GM12878 (cell line): Measurements from ENCODE around the gene FBXL19. TPM values are rescaled to one million over a fixed set of nuclear protein-coding genes. Genes with fewer than 3 reads are reported as not detected.

Experiments
- ATAC-seq: fragments of 200-7000 bp; cut with Tn5 transposase; 3 replicates; pipeline ENCODE4 v1.9.1; 2020; ENCODE audit warnings: mild to moderate bottlenecking, moderate library complexity
- BruUV-seq: library from RNA; stranded (reverse); fragments of 400-500 nt; replicated peaks from 2 replicates; lab custom pipeline; 2021; lab: Mats Ljungman, UMichigan
- CTCF ChIA-PET: fragments of 300-600 bp; sonication (Branson Sonifier 250); formaldehyde crosslinking; extraction: SDS; loops from one replicate; lab custom pipeline; 2021; ENCODE audit warnings: inconsistent platforms; lab: Yijun Ruan, JAX
- POLR2A ChIA-PET: fragments of 350-600 bp; formaldehyde crosslinking; extraction: SDS; loops from one replicate; lab custom pipeline; 2021; ENCODE audit warnings: inconsistent platforms; lab: Charles Lee
- RAD21 ChIA-PET: fragments of 300-600 bp; sonication (Branson Sonifier 250); formaldehyde crosslinking; loops from one replicate; lab custom pipeline; 2023; ENCODE audit warnings: antibody characterized with exemption; ENCODE audit not compliant: unreplicated experiment; lab: Charles Lee
- SMC1A ChIA-PET: fragments of 300-600 bp; sonication (Branson Sonifier 250); formaldehyde crosslinking; loops from one replicate; lab custom pipeline; 2023; ENCODE audit not compliant: unreplicated experiment, uncharacterized antibody; lab: Charles Lee
- DNase-seq: peaks from one replicate; pipeline ENCODE4 v3.0.0-alpha.2; 2011; ENCODE audit warnings: low read depth, low spot score
- FAIRE-seq: peaks from 3 replicates; lab custom pipeline; 2011; peaks lifted over from hg19 to GRCh38; lab: Jason Lieb, UNC
- H2AFZ ChIP-seq: 2 replicates; pipeline ENCODE4 v1.6.0; 2011; ENCODE audit warnings: low read depth, low read length, control low read depth; ENCODE audit not compliant: control insufficient read depth
- H3K27ac ChIP-seq: 2 replicates; pipeline ENCODE4 v1.5.1; 2011; ENCODE audit warnings: control low read depth; ENCODE audit not compliant: control insufficient read depth, insufficient read depth
- H3K27me3 ChIP-seq, 2 experiments: replicated peaks in 1 of 2; 2 replicates each; pipeline versions ENCODE4 v1.6.0 to v1.6.1; 2011; ENCODE audit warnings: low read length in 1 of 2; ENCODE audit not compliant: control insufficient read depth in 2 of 2, insufficient read depth in 2 of 2
- H3K36me3 ChIP-seq, 2 experiments: 2 replicates each; pipeline ENCODE4 v1.5.1; 2011; ENCODE audit warnings: low read length in 1 of 2; ENCODE audit not compliant: control insufficient read depth in 2 of 2, insufficient read depth in 2 of 2
- H3K4me1 ChIP-seq: 2 replicates; pipeline ENCODE4 v1.6.1; 2011; ENCODE audit warnings: mild to moderate bottlenecking, low read length, moderate library complexity, mixed read lengths; ENCODE audit not compliant: control insufficient read depth, insufficient read depth
- H3K4me2 ChIP-seq: 2 replicates; pipeline ENCODE4 v1.6.0; 2011; ENCODE audit warnings: control low read depth; ENCODE audit not compliant: control insufficient read depth, insufficient read depth
- H3K4me3 ChIP-seq: fragments of 200-600 bp; sonication (generic); 2 replicates; pipeline ENCODE4 v1.5.1; 2016
- H3K79me2 ChIP-seq: 2 replicates; pipeline ENCODE4 v1.6.0; 2011; ENCODE audit warnings: low read length; ENCODE audit not compliant: control insufficient read depth, insufficient read depth
- H3K9ac ChIP-seq: 2 replicates; pipeline ENCODE4 v1.8.0; 2011; ENCODE audit warnings: low read length, control low read depth, mixed read lengths; ENCODE audit not compliant: control insufficient read depth, insufficient read depth
- H3K9me3 ChIP-seq: replicated peaks from 3 replicates; pipeline ENCODE4 v1.5.1; 2011; ENCODE audit warnings: mild to moderate bottlenecking, low read length; ENCODE audit not compliant: control insufficient read depth, insufficient read depth
- H4K20me1 ChIP-seq: 2 replicates; pipeline ENCODE4 v1.6.0; 2011; ENCODE audit not compliant: control insufficient read depth, insufficient read depth
- HCFC1 ChIP-seq: fragments of 150-350 bp; IDR thresholded peaks from 2 replicates; pipeline ENCODE4 v1.6.1; 2014; ENCODE audit warnings: low read length
- IKZF2 ChIP-seq, 2 experiments: fragments of 450-650 bp; IDR thresholded peaks; 2 replicates each; pipeline ENCODE4 v1.6.1; 2017; ENCODE audit warnings: mild to moderate bottlenecking in 2 of 2, moderate library complexity in 2 of 2
- ZBTB11 ChIP-seq: fragments of 450-650 bp; formaldehyde crosslinking; IDR thresholded peaks from 2 replicates; pipeline ENCODE4 v1.5.0; 2022; ENCODE audit warnings: mild to moderate bottlenecking, missing genetic modification characterization
- WGBS: methylation state at CpG from one replicate; pipeline ENCODE4 v1.1.6; 2016; ENCODE audit warnings: low lambda C conversion rate; ENCODE audit not compliant: insufficient replicate concordance, insufficient coverage; ENCODE audit errors: missing lambda C conversion rate; 5-methylcytosine and 5-hydroxymethylcytosine counted together
- in situ Hi-C: fragments of 300-500 bp; cut with MboI; formaldehyde crosslinking; loops from 9 replicates; pipeline ENCODE4 v1.14.3; 2018; ENCODE audit warnings: mixed read lengths
- intact Hi-C: fragments of 100-400 bp; cut with micrococcal nuclease; formaldehyde crosslinking; loops from one replicate; pipeline ENCODE4 v1.14.2; 2022; ENCODE audit not compliant: unreplicated experiment
- polyA plus RNA-seq, 11 experiments: library from polyadenylated mRNA; depleted of rRNA in 4 of 11; unstranded in 6 of 11; stranded (reverse) in 5 of 11; fragments of >200 nt; fragmentation: Nextera tagmentation in 4 of 11; fragmentation: Illumina TruSeq in 1 of 11; extraction: Ambion mirVana in 4 of 11; extraction: Trizol in 1 of 11; gene quantifications; 1 replicate in 1 of 11; 2 replicates in 10 of 11; pipeline versions ENCODE4 v1.2.1 to v1.2.3, GENCODE V29; 2011 to 2016; ENCODE audit warnings: inconsistent platforms in 2 of 11, missing spikeins in 2 of 11, low read depth in 1 of 11
- total RNA-seq, 4 experiments: library from RNA; depleted of rRNA in 3 of 4; stranded (reverse); fragments of >200 nt in 3 of 4; fragmentation: Illumina TruSeq in 1 of 4; extraction: Trizol in 1 of 4; gene quantifications; 2 replicates each; pipeline versions ENCODE4 v1.2.1 to v1.2.3, GENCODE V29; 2013 to 2021
- TF ChIP-seq, protein P1 (sequence below): fragments of 150-350 bp; IDR thresholded peaks from 2 replicates; pipeline ENCODE4 v1.6.1; 2016; ENCODE audit warnings: low read depth, low read length

FBXL19 gene
- total and polyA plus RNA-seq, 10 of the 15 experiments (the other 5 are each of a cell fraction or from before 2014, with no cell fraction given), result 0.02 to 32.1 (median 6.8) TPM; not detected in 1

DNA sequence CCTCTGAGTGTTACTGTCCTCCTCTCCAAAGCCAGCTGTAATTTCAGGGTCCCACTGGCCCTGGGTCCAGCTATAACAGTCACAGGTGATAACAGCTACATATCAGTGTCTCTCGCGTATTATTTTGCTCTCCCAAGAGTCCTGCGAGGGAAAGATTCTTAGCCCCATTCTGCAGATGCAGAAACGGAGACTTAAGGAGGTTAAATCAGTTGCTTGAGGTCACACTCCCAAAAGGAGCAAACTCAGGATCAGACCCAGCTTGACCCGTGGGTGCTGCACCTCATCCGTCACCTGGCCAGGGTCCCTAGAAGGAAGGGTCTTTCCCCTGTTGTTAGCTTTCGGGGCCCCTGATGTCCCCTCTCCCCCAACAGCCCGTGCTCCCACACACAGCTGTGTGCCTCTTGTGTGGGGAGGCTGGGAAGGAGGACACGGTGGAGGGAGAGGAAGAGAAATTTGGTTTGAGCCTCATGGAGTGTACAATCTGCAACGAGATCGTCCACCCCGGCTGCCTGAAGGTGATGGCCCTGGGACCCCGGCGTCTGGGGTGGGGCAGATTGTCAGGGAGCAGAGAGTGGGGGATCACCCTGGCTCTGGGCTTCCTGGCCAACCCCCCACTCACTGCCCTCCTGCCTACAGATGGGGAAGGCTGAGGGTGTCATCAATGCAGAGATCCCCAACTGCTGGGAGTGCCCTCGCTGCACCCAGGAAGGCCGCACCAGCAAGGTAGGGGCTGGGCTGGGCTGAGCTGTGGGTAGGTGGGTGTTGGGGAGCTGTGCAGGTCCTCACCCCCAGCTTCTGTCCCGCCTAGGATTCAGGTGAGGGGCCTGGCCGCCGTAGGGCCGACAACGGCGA, 3.8 kb downstream of the FBXL19 start:
- no peaks in the 10 kb centered on the region for H4K20me1 ChIP-seq
- TF ChIP-seq HCFC1 (no peak), ZBTB11 (no peak), IKZF2 (IDR thresholded peaks at IDR 0.05) (no peak)
- TF ChIP-seq, protein P1, sequence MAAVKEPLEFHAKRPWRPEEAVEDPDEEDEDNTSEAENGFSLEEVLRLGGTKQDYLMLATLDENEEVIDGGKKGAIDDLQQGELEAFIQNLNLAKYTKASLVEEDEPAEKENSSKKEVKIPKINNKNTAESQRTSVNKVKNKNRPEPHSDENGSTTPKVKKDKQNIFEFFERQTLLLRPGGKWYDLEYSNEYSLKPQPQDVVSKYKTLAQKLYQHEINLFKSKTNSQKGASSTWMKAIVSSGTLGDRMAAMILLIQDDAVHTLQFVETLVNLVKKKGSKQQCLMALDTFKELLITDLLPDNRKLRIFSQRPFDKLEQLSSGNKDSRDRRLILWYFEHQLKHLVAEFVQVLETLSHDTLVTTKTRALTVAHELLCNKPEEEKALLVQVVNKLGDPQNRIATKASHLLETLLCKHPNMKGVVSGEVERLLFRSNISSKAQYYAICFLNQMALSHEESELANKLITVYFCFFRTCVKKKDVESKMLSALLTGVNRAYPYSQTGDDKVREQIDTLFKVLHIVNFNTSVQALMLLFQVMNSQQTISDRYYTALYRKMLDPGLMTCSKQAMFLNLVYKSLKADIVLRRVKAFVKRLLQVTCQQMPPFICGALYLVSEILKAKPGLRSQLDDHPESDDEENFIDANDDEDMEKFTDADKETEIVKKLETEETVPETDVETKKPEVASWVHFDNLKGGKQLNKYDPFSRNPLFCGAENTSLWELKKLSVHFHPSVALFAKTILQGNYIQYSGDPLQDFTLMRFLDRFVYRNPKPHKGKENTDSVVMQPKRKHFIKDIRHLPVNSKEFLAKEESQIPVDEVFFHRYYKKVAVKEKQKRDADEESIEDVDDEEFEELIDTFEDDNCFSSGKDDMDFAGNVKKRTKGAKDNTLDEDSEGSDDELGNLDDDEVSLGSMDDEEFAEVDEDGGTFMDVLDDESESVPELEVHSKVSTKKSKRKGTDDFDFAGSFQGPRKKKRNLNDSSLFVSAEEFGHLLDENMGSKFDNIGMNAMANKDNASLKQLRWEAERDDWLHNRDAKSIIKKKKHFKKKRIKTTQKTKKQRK, result no peak
- TF ChIP-seq, all 136 proteins: peak for 0
- no peak for DNase-seq
- Histone ChIP-seq H3K4me1 (0 out of 2 replicates have a peak, but pooled peaks cover 4% of the 10 kb centered on the region), H3K4me3 (no peak overlapping the region), H3K9ac (no peak overlapping the region), H3K27ac (no peak overlapping the region), H3K9me3 (no peaks in the 10 kb centered on the region), H2AFZ (no peak overlapping the region), H3K27me3 (no peaks in the 10 kb centered on the region), H3K36me3 (peaks cover 0 to 12% of the 10 kb centered on the region in 2 experiments), H3K4me2 (no peak overlapping the region), H3K79me2 (peaks cover 5% of the 10 kb centered on the region)
- no peak for ATAC-seq
- no TSS peak for BruUV-seq
- no peak for FAIRE-seq
- RAD21 ChIA-PET, result interaction anchor here (0.9 to 2.2 kb wide), 3 partner anchors 15 to 83 kb away, joined by 3 to 11 read pairs (median 3); no protein-coding TSS in a partner anchor
- POLR2A ChIA-PET, result interaction anchor here (0.6 kb wide), 1 partner anchor 45 kb away, joined by 3 read pairs; no protein-coding TSS in a partner anchor
- in situ Hi-C loops, result no loop called here
- SMC1A ChIA-PET, result interaction anchor here (1.2 kb wide), 1 partner anchor 8 kb away, joined by 3 read pairs; no protein-coding TSS in a partner anchor
- 92% methylated on average over 22 of the region's 22 CpGs for WGBS
- intact Hi-C loops, result loop anchor here (10.0 kb wide), 2 partner anchors 232 to 272 kb away; partner anchors contain the start of genes FBRS, PRR14 and SRCAP
- CTCF ChIA-PET, result interaction anchor here (0.8 to 5.2 kb wide), 5 partner anchors 11 to 524 kb away, joined by 3 to 26 read pairs (median 4); no protein-coding TSS in a partner anchor
